22Rv1 (cell line): ENCODE data around the gene CKB.

Experiments used
- CTCF ChIP-seq: fragments of 450-650 bp; IDR thresholded peaks from 2 replicates; pipeline ENCODE4 v1.5.1; 2017; ENCODE audit warnings: mild to moderate bottlenecking
- ZFX ChIP-seq: fragments of 450-650 bp; IDR thresholded peaks from 2 replicates; pipeline ENCODE4 v1.6.1; 2017; ENCODE audit warnings: antibody characterized with exemption, borderline replicate concordance

DNA sequence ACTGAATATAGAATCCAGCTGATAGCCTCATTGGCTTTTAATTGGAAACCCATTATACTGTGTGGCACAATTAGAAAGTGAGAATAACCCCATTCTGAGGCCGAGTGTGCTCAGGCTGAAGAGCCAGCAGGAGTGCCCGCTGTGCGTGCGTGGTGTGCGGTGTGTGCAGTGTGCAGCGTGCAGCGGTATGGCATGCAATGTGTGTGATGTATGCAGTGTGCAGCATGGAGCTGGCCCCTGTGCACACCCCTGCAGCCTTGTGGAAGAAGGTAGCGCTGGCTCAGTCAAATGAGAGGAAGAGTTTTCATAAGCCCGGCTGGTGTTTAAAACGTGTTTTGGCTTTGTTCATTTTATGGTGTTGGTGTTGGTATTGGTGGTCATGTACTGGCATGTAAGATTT is 22.9 kb downstream of the CKB start:
- no peak for TF ChIP-seq CTCF
- TF ChIP-seq ZFX: no peak
